IPS-18a (cell line): ENCODE data around the gene NODAL.

Source experiments
- H3K27ac ChIP-seq: one replicate; pipeline ENCODE4 v1.5.1; 2013; ENCODE audit warnings: low read length
- H3K27me3 ChIP-seq: one replicate; pipeline ENCODE4 v1.6.1; 2013; ENCODE audit warnings: mild to moderate bottlenecking, low read length; ENCODE audit not compliant: control insufficient read depth, insufficient read depth
- H3K36me3 ChIP-seq: one replicate; pipeline ENCODE4 v1.6.1; 2013; ENCODE audit warnings: low read depth, low read length; ENCODE audit not compliant: control insufficient read depth
- H3K4me1 ChIP-seq: one replicate; pipeline ENCODE4 v1.6.1; 2013; ENCODE audit warnings: low read depth, low read length; ENCODE audit not compliant: control insufficient read depth
- H3K4me3 ChIP-seq: one replicate; pipeline ENCODE4 v1.5.1; 2013; ENCODE audit warnings: low read length
- H3K9ac ChIP-seq: one replicate; pipeline ENCODE4 v1.6.1; 2013; ENCODE audit warnings: mild to moderate bottlenecking, low read length, moderate library complexity
- H3K9me3 ChIP-seq: one replicate; pipeline ENCODE4 v1.6.1; 2013; ENCODE audit warnings: low read depth, low read length; ENCODE audit not compliant: control insufficient read depth

Gene NODAL

DNA sequence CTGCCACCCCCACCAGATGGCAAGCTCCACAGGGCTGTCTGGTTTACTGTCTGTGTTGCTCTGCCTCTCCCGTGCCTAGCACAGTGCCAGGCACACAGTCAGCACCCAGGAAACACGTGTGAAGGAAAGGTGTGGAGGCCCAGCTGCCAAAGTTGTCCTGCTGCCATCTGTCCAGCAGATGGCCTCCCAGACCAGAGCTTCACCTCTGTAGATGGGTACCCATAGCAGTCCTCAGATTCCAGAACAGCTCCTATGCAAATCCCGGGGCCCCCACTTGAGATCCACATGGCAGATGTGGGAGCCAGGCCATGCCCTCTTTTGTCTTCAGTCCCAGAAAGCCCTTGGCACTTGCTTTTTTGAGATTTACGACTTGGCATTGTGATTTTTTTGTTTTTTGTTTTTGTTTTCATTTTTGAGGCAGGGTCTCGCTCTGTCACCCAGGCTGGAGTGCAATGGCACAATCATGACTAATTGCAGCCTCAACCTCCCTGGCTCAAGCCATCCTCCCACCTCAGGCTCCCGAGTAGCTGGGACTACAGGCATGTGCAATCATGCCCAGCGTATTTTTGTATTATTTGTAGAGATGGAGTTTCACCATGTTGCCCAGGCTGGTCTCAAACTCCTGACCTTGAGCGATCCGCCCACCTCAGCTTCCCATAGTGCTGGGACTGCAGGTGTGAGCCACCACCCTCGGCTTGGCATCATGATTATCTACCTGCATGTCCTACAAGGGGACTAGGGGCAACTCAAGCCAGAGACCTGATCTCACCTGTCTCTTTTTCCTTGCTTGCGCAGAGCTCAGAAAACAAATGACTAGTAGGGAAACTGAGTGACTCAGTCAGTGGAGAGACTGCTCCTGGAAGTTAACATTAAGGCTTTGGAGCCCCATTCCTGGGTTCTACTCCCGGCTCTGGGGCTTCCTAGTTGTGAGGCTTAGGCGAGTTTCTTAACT is 20.2 kb upstream of the NODAL start:
- Histone ChIP-seq H3K4me1 (peaks cover 25% of the 10 kb centered on the region), H3K9ac (no peak overlapping the region), H3K9me3 (no peaks in the 10 kb centered on the region), H3K27me3 (peaks cover 42% of the 10 kb centered on the region), H3K27ac (no peak overlapping the region), H3K4me3 (no peak overlapping the region), H3K36me3 (no peaks in the 10 kb centered on the region)

DNA sequence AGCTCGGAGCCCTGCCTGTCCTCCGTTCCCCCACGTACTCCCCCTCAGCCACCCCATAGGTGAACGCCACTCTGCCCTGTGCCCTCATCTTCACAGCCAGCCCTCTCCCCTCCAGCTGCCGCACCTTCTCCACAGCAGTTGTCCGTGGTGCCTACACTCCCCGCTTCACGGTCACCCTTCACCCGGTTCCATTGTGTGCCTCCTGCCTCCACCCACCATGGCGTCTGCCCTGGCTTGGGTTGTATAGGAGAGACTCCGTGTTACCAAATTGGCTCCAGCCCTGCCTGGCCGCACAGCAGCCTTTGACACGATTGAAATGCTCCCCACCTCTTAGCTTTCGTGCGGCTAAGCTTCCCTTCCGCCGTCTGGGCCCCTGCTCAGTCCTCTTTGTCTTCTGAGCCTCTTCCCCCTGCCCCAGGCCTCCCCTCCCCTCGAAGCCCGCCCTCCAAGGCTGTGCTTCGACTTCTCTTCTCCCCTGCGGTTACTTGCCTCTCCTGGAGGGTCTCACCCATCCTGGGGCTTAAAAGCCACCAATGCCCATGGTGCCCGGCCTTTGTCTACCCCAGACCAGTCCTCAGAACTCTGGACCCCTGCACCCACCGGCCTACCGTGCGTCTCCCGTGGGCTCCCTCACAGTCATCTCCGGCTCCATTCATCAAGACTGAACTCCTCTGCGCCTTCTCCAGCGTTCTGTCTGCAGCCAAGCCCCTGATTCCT is 18.5 kb upstream of the NODAL start:
- Histone ChIP-seq H3K9me3 (no peaks in the 10 kb centered on the region), H3K36me3 (no peaks in the 10 kb centered on the region), H3K27ac (no peak overlapping the region), H3K4me3 (no peak overlapping the region), H3K27me3 (peaks cover 60% of the 10 kb centered on the region), H3K4me1 (peaks cover 41% of the 10 kb centered on the region), H3K9ac (no peak overlapping the region)

DNA sequence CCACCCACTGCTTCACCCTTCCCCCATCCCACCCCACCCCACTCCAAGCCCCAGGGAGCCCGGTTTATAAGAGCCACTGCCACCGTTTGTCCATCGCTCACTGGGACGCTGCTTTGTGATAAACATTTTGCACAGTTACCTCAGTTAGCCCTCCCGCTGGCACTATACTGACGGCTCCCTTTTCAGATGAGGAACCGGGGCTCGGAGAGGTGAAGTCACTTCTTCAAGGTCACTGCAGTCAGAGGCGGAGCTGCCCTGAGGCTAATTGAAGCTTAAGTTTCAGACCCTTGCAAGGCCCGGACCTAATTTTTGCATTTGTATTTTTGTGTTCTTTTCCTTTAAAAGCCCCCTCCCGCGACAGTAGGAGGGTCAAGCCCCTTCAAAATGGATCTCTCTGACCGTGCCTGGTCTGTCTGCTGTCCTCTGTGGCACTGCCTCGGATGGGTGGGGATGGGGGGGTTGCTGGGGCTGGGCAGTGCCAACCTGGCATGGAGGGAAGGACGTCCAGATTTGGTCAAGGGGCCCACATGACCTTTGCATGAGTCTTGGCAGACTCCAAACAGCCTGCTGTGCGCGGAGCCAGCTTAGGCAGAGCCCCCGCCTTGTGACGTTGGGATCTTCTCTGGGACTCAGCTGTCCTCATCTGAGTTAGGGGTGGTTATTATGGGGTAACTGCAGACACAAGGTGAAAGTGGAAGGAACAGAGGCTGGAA is 17.7 kb upstream of the NODAL start:
- Histone ChIP-seq H3K4me1 (peaks cover 42% of the 10 kb centered on the region), H3K9ac (no peak overlapping the region), H3K9me3 (no peaks in the 10 kb centered on the region), H3K27me3 (peaks cover 61% of the 10 kb centered on the region), H3K36me3 (no peaks in the 10 kb centered on the region), H3K27ac (no peak overlapping the region), H3K4me3 (peak overlapping the region; percentile 54)

DNA sequence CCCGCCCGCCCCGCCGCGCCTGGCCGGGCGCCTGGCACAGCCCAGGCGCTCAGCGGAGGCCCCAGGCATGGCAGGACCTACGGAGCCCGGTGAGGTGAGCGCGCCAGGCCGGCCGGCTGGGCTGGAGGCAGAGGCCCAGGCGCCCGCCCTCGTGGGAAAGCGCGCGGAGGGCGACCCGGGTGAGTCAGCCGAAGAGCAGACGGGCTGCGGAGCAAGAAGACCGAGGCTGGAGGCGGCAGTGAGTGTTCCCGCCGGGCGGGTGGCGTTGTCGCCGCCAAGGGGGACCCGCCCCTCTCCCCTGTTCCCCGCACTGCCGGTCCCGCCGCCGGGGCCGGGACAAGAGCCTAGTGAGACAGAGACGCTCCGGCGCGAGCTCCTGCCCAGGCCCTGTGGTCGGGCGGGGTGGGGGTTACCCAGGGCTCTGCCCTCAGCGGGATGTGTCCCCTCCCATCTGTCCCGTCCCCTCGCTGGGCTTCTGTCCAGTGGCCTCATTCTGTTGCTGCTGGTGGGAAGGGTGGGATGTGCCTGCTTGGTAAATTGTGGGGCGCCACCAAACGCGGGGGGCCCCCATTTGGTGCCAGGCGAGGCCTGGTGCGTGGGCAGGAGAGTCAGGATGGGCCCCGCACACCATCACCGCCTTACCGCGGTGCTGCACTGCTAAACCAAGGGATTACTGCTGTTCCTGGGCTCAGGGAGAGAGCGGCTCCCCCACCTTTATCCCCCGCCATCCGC is 17.0 kb upstream of the NODAL start:
- Histone ChIP-seq H3K27ac (no peak overlapping the region), H3K27me3 (peaks cover 64% of the 10 kb centered on the region), H3K9me3 (no peaks in the 10 kb centered on the region), H3K4me3 (peak overlapping the region; percentile 54), H3K9ac (no peak overlapping the region), H3K4me1 (peaks cover 42% of the 10 kb centered on the region), H3K36me3 (no peaks in the 10 kb centered on the region)

DNA sequence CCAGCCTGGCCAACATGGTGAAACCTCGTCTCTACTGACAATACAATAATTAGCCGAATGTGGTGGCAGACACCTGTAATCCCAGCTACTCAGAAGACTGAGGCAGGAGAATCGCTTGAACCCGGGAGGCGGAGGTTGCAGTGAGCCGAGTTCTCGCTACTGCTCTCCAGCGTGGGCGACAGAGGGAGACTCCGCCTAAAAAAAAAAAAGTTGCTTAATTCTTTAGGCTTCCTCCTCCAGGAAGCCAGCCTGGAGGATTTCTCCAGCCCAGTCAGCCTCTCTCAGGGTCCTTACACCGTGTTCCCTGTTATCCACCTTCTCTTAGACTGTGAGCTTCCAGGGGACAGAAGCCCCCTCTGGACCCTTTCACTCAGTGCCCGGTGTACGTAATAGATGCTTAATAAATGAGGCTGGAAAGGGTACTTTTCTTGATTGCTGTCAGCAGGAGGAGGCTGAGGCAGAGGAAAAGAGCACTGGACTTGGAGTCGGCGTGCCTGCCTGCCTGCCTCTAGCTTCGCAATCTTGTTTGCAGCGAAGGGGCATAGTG is 16.4 kb upstream of the NODAL start:
- Histone ChIP-seq H3K36me3 (no peaks in the 10 kb centered on the region), H3K9ac (no peak overlapping the region), H3K27me3 (peaks cover 64% of the 10 kb centered on the region), H3K4me1 (peaks cover 42% of the 10 kb centered on the region), H3K4me3 (peak overlapping the region; percentile 54), H3K27ac (no peak overlapping the region), H3K9me3 (no peaks in the 10 kb centered on the region)

DNA sequence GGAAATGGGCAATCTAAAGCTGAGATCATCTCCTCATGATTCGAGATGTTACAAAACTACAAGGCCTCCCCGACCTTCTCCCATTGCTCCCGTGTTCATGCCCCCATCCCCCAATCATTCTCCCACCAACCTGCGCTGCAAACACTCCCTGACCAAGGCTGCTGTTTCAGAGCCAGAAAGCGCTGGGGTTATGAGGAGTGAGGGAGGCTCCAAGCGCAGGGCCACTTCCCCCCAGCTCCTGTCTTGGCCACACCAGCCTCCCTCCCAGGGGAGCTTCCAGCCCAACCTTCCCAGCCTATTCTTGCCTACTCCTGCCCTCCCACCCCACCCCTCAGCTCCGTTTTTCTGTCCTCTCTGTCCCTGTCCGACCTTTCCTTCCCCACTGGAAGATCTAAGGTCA is 14.7 kb upstream of the NODAL start:
- H3K27ac ChIP-seq: no peak overlapping the region
- peaks cover 63% of the 10 kb centered on the region for H3K27me3 ChIP-seq
- no peaks in the 10 kb centered on the region for H3K36me3 ChIP-seq
- H3K9me3 ChIP-seq: no peaks in the 10 kb centered on the region
- peaks cover 42% of the 10 kb centered on the region for H3K4me1 ChIP-seq
- H3K4me3 ChIP-seq: peak overlapping the region; percentile 29
- H3K9ac ChIP-seq: no peak overlapping the region

DNA sequence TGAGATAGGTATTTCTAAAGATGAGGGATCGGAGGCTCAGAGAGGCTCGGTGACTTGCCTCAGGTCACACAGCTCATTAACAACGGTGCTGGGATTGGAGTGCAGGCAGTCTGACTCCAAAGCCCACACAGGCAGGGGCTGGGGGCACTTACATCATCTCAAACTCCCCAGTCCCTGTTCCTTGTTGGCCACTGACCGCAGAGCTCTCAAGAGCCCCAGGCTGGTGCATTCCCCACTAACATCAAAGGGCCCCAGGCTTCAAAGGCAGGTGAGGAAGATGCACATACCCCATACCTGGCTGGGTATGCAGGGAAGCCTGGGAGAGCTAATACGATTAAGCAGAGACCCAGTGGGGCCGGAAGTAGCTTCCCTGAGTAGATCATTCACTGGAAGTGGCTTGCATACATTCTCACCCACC is 13.7 kb upstream of the NODAL start:
- Histone ChIP-seq H3K36me3 (no peaks in the 10 kb centered on the region), H3K4me1 (peaks cover 42% of the 10 kb centered on the region), H3K27me3 (peaks cover 58% of the 10 kb centered on the region), H3K4me3 (no peak overlapping the region), H3K9ac (no peak overlapping the region), H3K9me3 (no peaks in the 10 kb centered on the region), H3K27ac (no peak overlapping the region)

DNA sequence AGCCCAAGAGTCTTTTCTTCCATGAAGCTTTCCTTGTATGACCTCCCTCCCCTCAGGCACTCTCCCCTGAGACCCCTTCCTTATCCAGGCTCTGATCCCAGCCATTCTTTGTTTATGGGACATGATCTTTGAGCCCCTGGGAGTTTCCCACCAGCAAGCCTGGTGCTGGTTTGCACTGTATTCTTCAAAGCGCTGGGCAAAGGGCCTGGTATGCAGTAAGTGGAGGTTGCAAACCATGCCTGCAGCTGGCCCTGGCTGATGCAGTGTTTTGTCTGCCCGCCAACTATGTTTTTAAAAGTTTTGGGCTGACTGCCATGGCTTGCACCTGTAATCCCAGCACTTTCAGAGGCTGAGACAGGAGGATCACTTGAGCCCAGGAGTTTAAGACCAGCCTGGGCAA is 6.8 kb upstream of the NODAL start:
- Histone ChIP-seq H3K4me1 (peaks cover 5% of the 10 kb centered on the region), H3K4me3 (no peak overlapping the region), H3K36me3 (no peaks in the 10 kb centered on the region), H3K27ac (no peak overlapping the region), H3K27me3 (peaks cover 8% of the 10 kb centered on the region), H3K9ac (no peak overlapping the region), H3K9me3 (no peaks in the 10 kb centered on the region)

DNA sequence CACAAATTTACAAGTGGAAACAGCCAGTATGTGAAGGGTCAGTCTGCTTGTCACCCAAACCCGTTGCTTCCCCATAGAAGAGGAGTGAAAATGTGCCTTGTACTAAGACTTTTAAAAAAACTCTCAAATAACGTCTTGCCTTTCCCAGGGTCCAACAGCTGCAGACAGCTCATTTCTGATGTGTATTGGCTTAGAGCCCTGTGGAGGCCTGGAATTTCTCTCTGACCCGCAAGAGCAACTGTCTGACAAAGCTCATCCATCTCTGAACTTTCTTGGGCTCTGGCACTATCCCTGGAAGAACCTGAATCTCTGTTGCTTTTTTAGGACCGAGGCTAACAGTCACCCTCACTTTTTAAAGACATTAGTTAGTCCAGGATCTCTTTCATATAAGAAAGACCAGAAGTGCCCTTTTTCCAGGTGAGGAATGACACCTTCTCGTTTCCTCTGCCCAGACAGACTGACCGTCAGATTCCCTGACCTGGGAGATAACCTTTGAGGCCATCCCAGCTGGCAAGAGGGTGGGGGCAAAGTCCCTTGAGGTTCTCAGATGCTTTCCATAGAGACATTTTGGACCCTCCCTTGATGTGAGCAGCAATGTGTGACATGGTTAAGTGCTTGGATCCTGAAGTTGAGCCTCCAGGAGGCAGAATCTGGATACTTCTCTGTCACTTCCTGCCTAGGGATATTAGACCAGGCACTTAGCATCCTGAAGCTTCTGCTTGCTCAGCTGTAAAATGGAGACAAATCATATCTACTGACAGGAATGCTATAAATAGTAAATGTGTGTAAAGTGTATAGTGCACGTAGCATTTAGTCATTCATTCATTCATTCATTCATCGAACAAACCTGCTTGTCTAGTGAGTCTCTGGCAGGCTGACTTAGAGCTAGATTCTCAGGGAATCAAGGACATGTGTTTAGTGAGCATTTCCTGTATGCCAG is 4.5 kb upstream of the NODAL start:
- Histone ChIP-seq H3K36me3 (no peaks in the 10 kb centered on the region), H3K9me3 (no peaks in the 10 kb centered on the region), H3K9ac (no peak overlapping the region), H3K27me3 (peaks cover 30% of the 10 kb centered on the region), H3K27ac (no peak overlapping the region), H3K4me1 (peaks cover 23% of the 10 kb centered on the region), H3K4me3 (no peak overlapping the region)

DNA sequence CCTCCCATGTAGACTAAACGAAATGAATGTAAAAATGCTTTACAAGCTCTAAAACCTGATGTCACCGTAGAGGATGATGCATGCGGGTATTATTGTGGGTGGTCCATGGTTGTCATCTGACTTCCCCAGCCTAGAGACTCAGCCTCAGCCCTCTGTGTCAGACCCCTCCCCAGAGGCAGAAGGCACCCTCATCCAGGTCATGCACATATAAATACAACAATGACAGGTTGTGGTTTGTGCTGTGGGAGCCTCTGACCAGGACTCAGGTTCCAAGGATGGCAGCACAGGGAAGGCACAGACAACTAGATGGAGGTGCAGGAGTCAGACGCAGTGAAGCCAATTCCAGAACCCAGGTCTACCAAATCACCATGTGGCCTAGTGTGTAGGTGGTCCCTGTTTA is 3.3 kb upstream of the NODAL start:
- H3K36me3 ChIP-seq: no peaks in the 10 kb centered on the region
- no peak overlapping the region for H3K4me3 ChIP-seq
- H3K9me3 ChIP-seq: no peaks in the 10 kb centered on the region
- peaks cover 43% of the 10 kb centered on the region for H3K27me3 ChIP-seq
- no peak overlapping the region for H3K9ac ChIP-seq
- peaks cover 27% of the 10 kb centered on the region for H3K4me1 ChIP-seq
- H3K27ac ChIP-seq: no peak overlapping the region
